PC-3 (cell line): ENCODE data around the gene FBF1.

Experiments
- CTCF ChIP-seq: fragments of 300-600 bp; sonication (generic); conservative IDR thresholded peaks from 2 replicates; pipeline ENCODE4 v1.5.1; 2017; ENCODE audit warnings: antibody characterized with exemption, low read depth, mild to moderate bottlenecking, low read length
- EZH2 ChIP-seq: fragments of 300-600 bp; sonication (generic); IDR thresholded peaks from one replicate; pipeline ENCODE4 v1.6.1; 2017; ENCODE audit warnings: antibody characterized with exemption, mild to moderate bottlenecking, low read length; ENCODE audit not compliant: unreplicated experiment

GRCh38 chr17:75892556-75893224 is 48.2 kb downstream of the FBF1 start:
- TF ChIP-seq CTCF, result no peak
- TF ChIP-seq EZH2, result no peak
